GM08714 (cell line): ENCODE results near the gene UBE2L6.
A peak's percentile ranks its signal among the peaks of the same experiment; 100 is the strongest.

Experiments used
- H3K4me3 ChIP-seq: fragments of 200-500 bp; sonication (Bioruptor generic); 2 replicates; pipeline ENCODE4 v1.5.1; 2014; ENCODE audit warnings: mild to moderate bottlenecking, low read length, inconsistent platforms
- ZNF274 ChIP-seq: IDR thresholded peaks from 2 replicates; pipeline ENCODE4 v1.6.1; 2012; ENCODE audit warnings: mild to moderate bottlenecking, low read depth, low read length

UBE2L6 gene

GRCh38 chr11:57588046-57588710, 20.7 kb upstream of the UBE2L6 start:
- H3K4me3 ChIP-seq, result no peak overlapping the region
- TF ChIP-seq ZNF274, result no peak

DNA sequence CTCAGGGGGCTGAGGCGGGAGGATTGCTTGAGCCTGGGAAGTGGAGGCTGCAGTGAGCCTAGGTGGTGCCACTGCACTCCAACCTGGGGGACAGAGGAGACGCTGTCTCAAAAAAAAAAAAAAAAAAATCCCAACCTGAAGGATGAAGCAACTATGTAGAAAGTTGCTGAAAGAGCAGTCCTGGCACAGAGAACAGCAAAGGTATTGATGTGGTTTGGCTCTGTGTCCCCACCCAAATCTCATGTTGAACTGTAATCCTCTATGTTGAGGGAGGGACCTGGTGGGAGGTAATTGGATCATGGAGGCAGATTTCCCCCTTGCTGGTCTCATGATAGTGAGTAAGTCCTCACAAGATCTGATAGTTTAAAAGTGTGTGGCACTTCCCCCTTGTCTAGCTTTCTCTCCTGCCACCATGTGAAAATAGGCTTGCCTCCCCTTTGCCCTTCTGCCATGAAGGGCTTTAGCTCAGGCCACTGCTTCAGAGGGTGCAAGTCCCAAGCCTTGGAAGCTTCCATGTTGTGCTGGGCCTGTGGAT, 19.3 kb upstream of the UBE2L6 start:
- TF ChIP-seq ZNF274, result no peak

DNA sequence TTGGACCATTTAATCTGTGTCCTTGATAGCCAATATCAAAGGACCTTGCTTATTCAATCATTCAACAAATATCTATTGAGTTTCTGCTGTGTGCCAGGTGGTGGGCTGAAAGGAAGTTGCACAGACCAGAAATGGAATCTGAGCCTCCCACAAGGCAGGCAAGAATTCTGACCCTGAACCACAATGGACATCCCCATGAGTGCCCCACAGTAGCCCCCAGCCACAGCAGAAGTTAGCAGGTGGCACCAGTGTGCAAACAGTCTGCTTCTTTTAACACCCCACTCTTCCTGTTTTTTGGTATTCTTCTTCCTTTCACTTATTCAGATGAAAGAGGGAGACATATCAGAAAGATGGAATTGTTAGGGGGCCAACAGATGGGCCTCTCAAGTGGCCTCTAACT, 17.8 kb upstream of the UBE2L6 start:
- H3K4me3 ChIP-seq, result no peak overlapping the region
- no peak for TF ChIP-seq ZNF274

More for the DNA sequence above, 19.3 kb upstream of the UBE2L6 start:
- H3K4me3 ChIP-seq, result no peak overlapping the region

DNA sequence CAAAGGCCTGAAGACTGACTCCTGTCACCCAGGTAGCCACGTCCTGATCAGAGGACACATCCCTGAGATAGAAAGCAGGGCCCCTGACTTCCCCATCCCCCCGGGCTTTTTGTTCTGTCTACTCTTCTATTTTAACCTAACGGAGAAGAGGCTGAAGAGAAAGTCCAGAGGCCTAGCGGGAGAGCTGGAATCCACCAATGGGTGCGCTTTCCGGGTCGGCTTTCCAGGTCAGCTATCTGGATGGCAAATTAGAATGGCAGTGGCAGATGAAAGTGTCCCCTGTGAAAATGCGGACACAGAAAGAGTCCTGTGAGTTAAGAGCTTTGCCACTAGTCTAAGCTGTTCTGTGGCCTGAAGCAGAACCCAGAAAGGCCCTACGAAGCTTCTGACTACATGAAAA, 16.9 kb upstream of the UBE2L6 start:
- H3K4me3 ChIP-seq, result no peak overlapping the region
- no peak for TF ChIP-seq ZNF274

- TF ChIP-seq ZNF274, result no peak
- H3K4me3 ChIP-seq, result no peak overlapping the region
These were observed 6.6 kb upstream of the UBE2L6 start for GRCh38 chr11:57574061-57574460.

- no peak for TF ChIP-seq ZNF274
- no peak overlapping the region for H3K4me3 ChIP-seq
These were observed 4.1 kb upstream of the UBE2L6 start for GRCh38 chr11:57571606-57572005.

- TF ChIP-seq ZNF274, result no peak
These were observed 876 bp upstream of the UBE2L6 start for GRCh38 chr11:57568330-57568766.

DNA sequence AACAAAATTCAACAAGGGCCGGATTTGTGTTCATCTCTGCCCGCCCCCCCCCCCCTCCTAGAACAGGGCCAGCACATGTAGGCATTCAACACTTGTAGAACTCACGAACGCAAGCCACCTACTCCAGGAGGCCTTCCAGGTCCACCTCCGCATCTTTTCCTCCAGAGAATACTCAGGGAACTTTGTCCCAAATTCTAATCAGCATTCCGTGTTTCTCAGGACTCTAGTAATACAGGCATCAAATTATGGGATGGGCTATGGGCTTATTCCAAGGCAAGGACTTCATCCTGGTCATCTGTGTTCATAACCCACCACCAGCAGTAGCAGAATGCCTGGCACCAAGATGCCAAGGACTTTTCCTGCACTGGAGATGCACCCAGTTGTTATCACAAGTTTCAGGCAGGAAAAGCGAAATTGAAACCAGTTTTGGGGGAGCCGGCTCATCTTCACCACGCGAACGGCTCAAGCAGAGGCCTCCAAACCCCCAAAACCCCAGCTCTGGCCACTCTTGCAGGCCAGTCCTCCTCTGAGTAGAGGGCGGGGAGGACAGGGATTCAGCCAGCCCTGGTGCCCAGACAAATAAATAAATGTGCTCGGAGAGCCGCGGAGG, 462 bp downstream of the UBE2L6 start:
- peak overlapping the region; percentile 72 for H3K4me3 ChIP-seq
- TF ChIP-seq ZNF274, result no peak

More at GRCh38 chr11:57568330-57568766, 876 bp upstream of the UBE2L6 start:
- peak overlapping the region; percentile 72; the same call in 1 of the 2 replicates for H3K4me3 ChIP-seq

DNA sequence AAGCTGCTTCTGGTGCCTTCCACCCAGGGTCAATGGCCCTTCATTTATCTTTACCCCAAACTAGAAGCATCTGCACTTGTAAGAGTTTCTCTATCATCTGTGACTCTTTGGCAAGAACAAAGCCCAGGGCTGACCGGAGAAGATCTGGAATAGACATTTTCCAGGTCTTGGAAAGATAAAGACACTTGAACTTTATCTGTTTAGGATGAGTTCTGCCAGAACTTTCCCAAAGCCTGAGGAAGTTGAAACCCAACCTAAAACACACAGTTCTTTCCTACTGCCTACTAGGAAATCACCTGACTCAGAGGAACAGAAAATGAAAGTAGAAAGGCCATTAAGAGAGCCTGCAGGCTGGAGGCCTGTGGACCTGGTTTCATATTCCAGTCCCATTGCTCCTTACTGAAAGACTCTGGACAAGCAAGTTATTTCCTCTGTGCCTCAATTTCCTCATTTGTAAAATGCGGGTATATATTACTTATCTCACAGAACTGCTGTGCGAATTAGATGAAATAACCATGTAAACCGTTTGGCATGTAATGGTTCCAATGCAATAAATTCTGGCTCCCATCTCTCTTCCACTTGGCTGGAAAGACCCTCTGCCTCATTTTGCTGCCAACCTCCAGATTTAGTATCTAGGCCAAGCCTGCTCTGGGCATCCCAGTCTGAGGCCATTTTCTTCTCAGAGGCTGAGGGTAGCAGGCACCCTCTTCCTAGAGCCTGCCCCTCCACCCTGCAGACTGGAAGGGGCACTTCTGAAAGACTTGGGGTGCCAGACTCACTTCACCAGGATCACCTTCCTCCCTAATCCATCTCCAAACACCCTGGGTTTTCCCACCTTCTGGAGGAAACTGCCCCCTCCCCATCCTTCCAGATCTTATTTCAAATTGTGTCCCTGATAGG, 1.2 kb downstream of the UBE2L6 start:
- no peak for TF ChIP-seq ZNF274
- peak overlapping the region; percentile 72 for H3K4me3 ChIP-seq

DNA sequence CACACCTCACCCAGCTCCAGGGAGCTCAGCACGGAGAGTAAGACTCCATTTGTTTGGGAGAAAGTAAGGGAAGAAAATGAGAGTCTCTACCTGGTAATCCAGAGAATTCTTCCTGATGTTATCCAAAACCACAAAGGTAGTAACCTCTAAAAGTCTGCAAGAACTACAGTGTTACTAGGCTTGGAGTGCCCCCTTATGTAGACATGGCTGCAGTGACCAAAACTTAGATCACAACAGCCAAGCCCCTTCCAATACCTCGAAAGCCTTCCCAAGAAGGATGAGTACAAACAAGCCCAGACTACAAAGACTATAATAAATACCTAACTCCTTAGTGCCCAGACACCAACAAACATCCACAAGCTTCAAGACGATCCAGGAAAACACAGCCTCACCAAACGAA, 4.9 kb downstream of the UBE2L6 start:
- TF ChIP-seq ZNF274, result no peak
- H3K4me3 ChIP-seq, result no peak overlapping the region

- TF ChIP-seq ZNF274, result no peak
- no peak overlapping the region for H3K4me3 ChIP-seq
These were observed 7.3 kb downstream of the UBE2L6 start for GRCh38 chr11:57560146-57560545.

DNA sequence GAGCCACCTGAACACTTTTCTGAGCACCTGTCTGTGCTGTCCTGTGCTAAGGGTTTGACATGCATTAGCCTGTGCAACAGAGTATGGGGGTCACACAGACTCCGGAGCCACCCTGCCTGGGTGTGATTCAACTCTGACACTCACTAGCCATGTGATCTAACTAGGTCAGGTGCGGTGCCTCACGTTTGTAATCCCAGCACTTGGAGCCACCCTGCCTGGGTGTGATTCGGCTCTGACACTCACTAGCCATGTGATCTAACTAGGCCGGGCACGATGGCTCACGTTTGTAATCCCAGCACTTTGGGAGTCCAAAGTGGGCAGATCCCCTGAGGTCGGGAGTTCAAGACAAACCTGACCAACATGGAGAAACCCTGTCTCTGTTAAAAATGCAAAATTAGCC, 11.4 kb downstream of the UBE2L6 start:
- no peak overlapping the region for H3K4me3 ChIP-seq
- TF ChIP-seq ZNF274, result no peak

GRCh38 chr11:57555393-57555792, 12.1 kb downstream of the UBE2L6 start:
- H3K4me3 ChIP-seq, result no peak overlapping the region
- TF ChIP-seq ZNF274, result no peak

DNA sequence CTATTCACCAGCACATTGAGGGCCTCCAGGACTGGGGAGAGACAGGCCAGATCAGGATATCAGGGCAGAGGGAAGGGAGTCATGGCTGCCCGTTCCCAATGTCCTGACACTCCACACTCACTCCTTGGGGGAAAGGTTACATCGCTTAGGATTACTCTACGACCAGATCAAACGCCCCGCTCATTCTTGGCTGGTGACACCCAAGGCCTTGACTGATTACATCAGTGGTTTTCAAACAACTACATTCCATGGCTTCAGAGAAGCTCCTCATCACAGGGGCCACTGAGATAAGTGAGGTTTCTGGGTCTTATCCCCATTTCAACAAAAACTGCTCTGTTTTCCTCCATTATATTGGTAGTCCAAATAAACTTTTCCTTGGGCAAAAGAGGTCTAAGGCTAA, 15.0 kb downstream of the UBE2L6 start:
- no peak overlapping the region for H3K4me3 ChIP-seq
- no peak for TF ChIP-seq ZNF274
